ENCODE results near the gene ACAD9.

ACAD9 gene

DNA sequence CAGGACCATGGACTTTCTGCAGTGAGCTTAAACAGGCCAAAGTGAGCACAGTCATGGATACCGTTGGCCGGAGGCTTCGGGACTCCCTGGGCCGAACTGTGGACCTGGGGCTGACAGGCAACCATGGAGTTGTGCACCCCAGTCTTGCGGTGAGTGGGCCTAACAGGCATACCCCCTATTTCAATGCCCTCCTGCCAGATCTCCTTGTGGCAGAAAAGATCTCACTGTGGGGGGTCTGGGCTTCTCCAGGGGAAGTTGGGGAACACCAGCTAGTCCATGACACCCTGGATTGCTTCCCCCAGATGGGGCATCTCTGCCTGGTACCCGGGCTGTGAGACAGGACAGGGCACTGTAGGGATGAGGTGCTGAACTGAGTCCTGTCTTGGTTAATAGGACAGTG, 29.5 kb downstream of the ACAD9 start:
- H3K4me3 Mint-ChIP-seq, result no peak overlapping the region
- H3K27ac Mint-ChIP-seq, result no peak overlapping the region
- no peak for TF ChIP-seq CTCF (IDR thresholded peaks at IDR 0.05; ENCODE audit: unreplicated experiment in 3 of 3)
- H3K4me1 Mint-ChIP-seq, result no peaks in the 10 kb centered on the region
- no peaks in the 10 kb centered on the region for H3K9me3 Mint-ChIP-seq
- H3K36me3 Mint-ChIP-seq (ENCODE audit: low read depth), result peaks cover 46% of the 10 kb centered on the region
- no peaks in the 10 kb centered on the region for H3K27me3 Mint-ChIP-seq (ENCODE audit: low read depth)

GRCh38 chr3:128910006-128910405, 30.6 kb downstream of the ACAD9 start:
- no peak overlapping the region for H3K27ac Mint-ChIP-seq
- H3K36me3 Mint-ChIP-seq (ENCODE audit: low read depth), result peaks cover 41% of the 10 kb centered on the region
- H3K9me3 Mint-ChIP-seq, result no peaks in the 10 kb centered on the region
- H3K4me3 Mint-ChIP-seq, result no peak overlapping the region
- TF ChIP-seq CTCF (IDR thresholded peaks at IDR 0.05; ENCODE audit: unreplicated experiment in 3 of 3), result no peak
- no peaks in the 10 kb centered on the region for H3K4me1 Mint-ChIP-seq
- H3K27me3 Mint-ChIP-seq (ENCODE audit: low read depth), result no peaks in the 10 kb centered on the region

DNA sequence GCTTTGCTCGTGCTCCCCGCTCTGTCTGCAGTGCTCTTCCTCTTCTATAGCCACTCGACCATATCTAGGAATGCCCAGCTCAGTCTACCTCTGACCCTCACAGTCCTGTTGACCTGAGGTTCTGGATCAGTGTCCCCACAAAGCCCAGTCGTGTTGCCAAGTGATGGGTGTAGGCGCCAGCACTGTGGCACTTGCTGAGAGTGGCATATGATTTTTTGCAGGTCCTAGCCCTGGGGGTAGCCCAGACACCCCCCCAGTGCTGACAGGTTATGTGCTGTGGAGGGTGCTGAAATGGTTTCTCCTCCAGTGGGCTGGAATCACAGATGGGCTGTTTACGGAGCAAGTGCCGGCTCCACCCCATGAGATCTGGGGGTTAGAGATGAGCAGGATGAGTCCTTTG, 32.5 kb downstream of the ACAD9 start:
- TF ChIP-seq CTCF (IDR thresholded peaks at IDR 0.05; ENCODE audit: unreplicated experiment in 3 of 3), result no peak
- Mint-ChIP-seq H3K9me3 (no peaks in the 10 kb centered on the region), H3K36me3 (ENCODE audit: low read depth) (peaks cover 43% of the 10 kb centered on the region), H3K4me1 (no peaks in the 10 kb centered on the region), H3K27me3 (ENCODE audit: low read depth) (no peaks in the 10 kb centered on the region), H3K4me3 (no peak overlapping the region), H3K27ac (no peak overlapping the region)

DNA sequence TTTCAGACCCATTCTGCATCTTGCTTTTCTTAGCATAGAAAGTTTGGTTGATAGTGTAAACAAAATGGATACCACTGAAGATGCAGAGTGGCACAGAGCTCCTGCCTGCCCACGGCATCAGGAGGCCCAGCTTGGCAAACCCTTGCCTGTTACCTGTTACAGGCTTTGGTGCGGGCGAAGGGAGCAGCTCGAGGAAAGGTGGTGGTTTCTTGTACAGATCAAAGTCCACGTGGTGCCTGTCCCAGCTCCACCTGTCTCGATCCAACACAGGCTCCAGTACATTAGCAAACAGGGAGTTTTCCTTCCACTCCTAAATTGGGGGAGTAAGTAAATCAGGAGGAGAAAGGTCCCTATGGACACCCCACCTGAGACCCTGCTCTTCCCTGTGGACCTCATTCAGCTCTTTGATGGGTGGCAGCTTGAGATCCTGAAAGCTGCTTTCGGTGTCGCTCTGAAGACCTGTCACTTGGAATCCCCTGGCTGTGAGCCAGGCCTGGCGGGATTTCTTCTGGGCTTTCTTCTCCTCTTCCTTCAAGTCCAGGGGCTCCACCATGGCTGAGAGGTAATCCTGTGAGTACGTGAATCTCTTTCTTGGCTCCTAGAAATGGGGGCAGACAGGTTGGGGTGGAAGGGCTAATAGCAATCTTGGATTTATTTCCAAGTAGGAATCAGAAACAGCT, 35.7 kb downstream of the ACAD9 start:
- H3K27me3 Mint-ChIP-seq (ENCODE audit: low read depth), result no peaks in the 10 kb centered on the region
- no peak overlapping the region for H3K27ac Mint-ChIP-seq
- no peak for TF ChIP-seq CTCF (IDR thresholded peaks at IDR 0.05; ENCODE audit: unreplicated experiment in 3 of 3)
- peaks cover 74% of the 10 kb centered on the region for H3K36me3 Mint-ChIP-seq (ENCODE audit: low read depth)
- no peaks in the 10 kb centered on the region for H3K4me1 Mint-ChIP-seq
- peaks cover 22% of the 10 kb centered on the region for H3K9me3 Mint-ChIP-seq
- no peak overlapping the region for H3K4me3 Mint-ChIP-seq

- Mint-ChIP-seq H3K27me3 (ENCODE audit: low read depth) (no peaks in the 10 kb centered on the region), H3K4me1 (no peaks in the 10 kb centered on the region), H3K36me3 (ENCODE audit: low read depth) (peaks cover 83% of the 10 kb centered on the region), H3K4me3 (no peak overlapping the region), H3K27ac (no peak overlapping the region), H3K9me3 (peaks cover 38% of the 10 kb centered on the region)
- TF ChIP-seq CTCF (IDR thresholded peaks at IDR 0.05; ENCODE audit: unreplicated experiment in 3 of 3), result no peak
These were observed 37.9 kb downstream of the ACAD9 start for GRCh38 chr3:128917291-128917690.

DNA sequence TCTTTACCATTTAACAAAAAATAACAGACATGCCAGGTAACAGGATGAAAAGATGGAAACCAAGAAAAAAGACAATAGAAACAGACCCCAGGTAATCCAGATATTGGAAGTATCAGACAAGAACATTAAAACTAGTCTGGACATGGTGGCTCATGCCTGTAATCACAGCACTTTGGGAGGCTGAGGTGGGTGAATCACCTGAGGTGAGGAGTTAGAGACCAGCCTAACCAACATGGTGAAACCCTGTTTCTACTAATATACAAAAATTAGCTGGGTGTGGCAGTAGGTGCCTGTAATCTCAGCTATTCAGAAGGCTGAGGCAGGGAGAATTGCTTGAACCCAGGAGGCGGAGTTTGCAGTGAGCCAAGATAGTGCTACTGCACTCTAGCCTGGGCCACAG, 40.6 kb downstream of the ACAD9 start:
- Mint-ChIP-seq H3K9me3 (peaks cover 62% of the 10 kb centered on the region), H3K4me1 (no peaks in the 10 kb centered on the region), H3K36me3 (ENCODE audit: low read depth) (peaks cover 73% of the 10 kb centered on the region), H3K27me3 (ENCODE audit: low read depth) (peaks cover 3% of the 10 kb centered on the region), H3K4me3 (no peak overlapping the region), H3K27ac (no peak overlapping the region)
- no peak for TF ChIP-seq CTCF (IDR thresholded peaks at IDR 0.05; ENCODE audit: unreplicated experiment in 3 of 3)

Data from nephron (organoid).